Trophoblast cell (in vitro differentiated cells and primary cell): Measurements from ENCODE around the gene SULT1C2.

Experiments used
- DNase-seq, 2 donors: peaks; one replicate each; pipeline ENCODE4 v3.0.0-alpha.2; 2016
- H2AFZ ChIP-seq: 2 replicates; pipeline ENCODE4 v1.6.1; 2013; ENCODE audit warnings: low read length, moderate library complexity, mild to moderate bottlenecking; ENCODE audit not compliant: insufficient read depth, poor library complexity
- H2AK5ac ChIP-seq: 2 replicates; pipeline ENCODE4 v1.6.1; 2013; ENCODE audit warnings: mild to moderate bottlenecking, low read length
- H2BK120ac ChIP-seq: 2 replicates; pipeline ENCODE4 v1.6.1; 2013; ENCODE audit warnings: low read length, mild to moderate bottlenecking, moderate library complexity; ENCODE audit not compliant: insufficient read depth, poor library complexity
- H2BK12ac ChIP-seq: 2 replicates; pipeline ENCODE4 v1.6.1; 2013; ENCODE audit warnings: mild to moderate bottlenecking, low read length, moderate library complexity
- H2BK5ac ChIP-seq: 2 replicates; pipeline ENCODE4 v1.6.1; 2013; ENCODE audit warnings: low read length, low read depth, moderate library complexity, mild to moderate bottlenecking; ENCODE audit not compliant: poor library complexity
- H3K14ac ChIP-seq: 2 replicates; pipeline ENCODE4 v1.6.1; 2013; ENCODE audit warnings: mild to moderate bottlenecking, low read length
- H3K18ac ChIP-seq: 2 replicates; pipeline ENCODE4 v1.6.1; 2013; ENCODE audit warnings: mild to moderate bottlenecking, low read length
- H3K23ac ChIP-seq: 2 replicates; pipeline ENCODE4 v1.6.1; 2013; ENCODE audit warnings: low read length
- H3K27ac ChIP-seq: 2 replicates; pipeline ENCODE4 v1.5.1; 2013; ENCODE audit warnings: low read depth, mild to moderate bottlenecking, inconsistent platforms, low read length, moderate library complexity
- H3K27me3 ChIP-seq: 2 replicates; pipeline ENCODE4 v1.6.1; 2013; ENCODE audit warnings: inconsistent platforms, mild to moderate bottlenecking, low read length, moderate library complexity; ENCODE audit not compliant: insufficient read depth
- H3K36me3 ChIP-seq, 2 experiments: 1 replicate in 1 of 2; 2 replicates in 1 of 2; pipeline ENCODE4 v1.6.1; 2013; ENCODE audit warnings: low read length in 2 of 2, mild to moderate bottlenecking in 2 of 2, moderate library complexity in 1 of 2; ENCODE audit not compliant: insufficient read depth in 2 of 2, control insufficient read depth in 1 of 2
- H3K4ac ChIP-seq: 2 replicates; pipeline ENCODE4 v1.6.1; 2013; ENCODE audit warnings: low read depth, mild to moderate bottlenecking, low read length, moderate library complexity
- H3K4me1 ChIP-seq, 2 experiments: 1 replicate in 1 of 2; 2 replicates in 1 of 2; pipeline ENCODE4 v1.6.1; 2013; ENCODE audit warnings: low read length in 2 of 2, mild to moderate bottlenecking in 2 of 2, moderate library complexity in 1 of 2; ENCODE audit not compliant: insufficient read depth in 2 of 2, control insufficient read depth in 1 of 2
- H3K4me2 ChIP-seq: 2 replicates; pipeline ENCODE4 v1.6.1; 2013; ENCODE audit warnings: inconsistent platforms, mild to moderate bottlenecking, low read length, moderate library complexity
- H3K4me3 ChIP-seq: 2 replicates; pipeline ENCODE4 v1.5.1; 2013; ENCODE audit warnings: mild to moderate bottlenecking, low read depth, low read length, inconsistent platforms
- H3K79me1 ChIP-seq: one replicate; pipeline ENCODE4 v1.6.1; 2013; ENCODE audit warnings: low read length
- H3K79me2 ChIP-seq: 2 replicates; pipeline ENCODE4 v1.6.1; 2013; ENCODE audit warnings: low read length, mild to moderate bottlenecking; ENCODE audit not compliant: control insufficient read depth, insufficient read depth, poor library complexity
- H3K9ac ChIP-seq: 2 replicates; pipeline ENCODE4 v1.6.1; 2013; ENCODE audit warnings: mild to moderate bottlenecking, low read length
- H3K9me3 ChIP-seq: 2 replicates; pipeline ENCODE4 v1.6.1; 2013; ENCODE audit warnings: low read depth, mild to moderate bottlenecking, control low read depth, inconsistent platforms, low read length; ENCODE audit not compliant: insufficient read depth
- H4K12ac ChIP-seq: 2 replicates; pipeline ENCODE4 v1.6.1; 2013; ENCODE audit warnings: low read depth, mild to moderate bottlenecking, low read length, moderate library complexity
- H4K8ac ChIP-seq: 2 replicates; pipeline ENCODE4 v1.6.1; 2013; ENCODE audit warnings: low read depth, mild to moderate bottlenecking, low read length, moderate library complexity
- H4K91ac ChIP-seq: one replicate; pipeline ENCODE4 v1.6.1; 2013; ENCODE audit warnings: low read depth, mild to moderate bottlenecking, low read length, moderate library complexity
- WGBS: extraction: QIAGEN DNeasy Blood & Tissue Kit; methylation state at CpG from one replicate; pipeline ENCODE4 v1.1.7; 2013; ENCODE audit warnings: missing lambda C conversion rate; ENCODE audit not compliant: insufficient read length, insufficient coverage; ENCODE audit errors: extremely low coverage; 5-methylcytosine and 5-hydroxymethylcytosine counted together

Gene SULT1C2

DNA sequence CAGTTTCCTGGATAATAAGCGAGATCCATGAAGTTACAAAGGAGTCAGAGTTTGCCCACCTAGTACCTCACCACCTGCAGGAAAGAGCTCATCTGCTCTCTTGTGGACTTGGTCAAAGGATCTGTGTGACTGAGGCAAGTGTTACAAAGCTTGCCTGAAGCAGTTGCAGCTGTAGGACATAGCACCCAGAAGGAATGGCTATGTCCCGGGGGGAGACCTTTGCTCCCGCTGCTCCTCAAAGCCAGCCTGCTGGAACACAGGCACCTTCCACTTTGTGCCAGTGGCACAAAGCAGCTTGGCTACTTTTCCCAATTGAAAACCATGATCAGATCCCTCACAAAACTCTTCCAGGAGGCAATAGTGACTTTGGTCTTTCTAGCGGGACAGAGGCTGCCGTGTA is 3.1 kb upstream of the SULT1C2 start:
- WGBS: no CpG with 5 or more reads among the region's 5 CpGs
- H3K36me3 ChIP-seq: no peaks in the 10 kb centered on the region
- no peak overlapping the region for H3K23ac ChIP-seq
- no peak overlapping the region for H4K12ac ChIP-seq
- H3K4me2 ChIP-seq: no peak overlapping the region
- H3K9me3 ChIP-seq: no peaks in the 10 kb centered on the region
- no peak overlapping the region for H4K8ac ChIP-seq
- H2AK5ac ChIP-seq: no peak overlapping the region
- no peak overlapping the region for H3K27ac ChIP-seq
- H2BK120ac ChIP-seq: no peak overlapping the region
- H2BK5ac ChIP-seq: no peak overlapping the region
- no peak overlapping the region for H3K18ac ChIP-seq
- H3K9ac ChIP-seq: peak overlapping the region; percentile 52
- H3K79me1 ChIP-seq: no peaks in the 10 kb centered on the region
- H3K4me3 ChIP-seq: no peak overlapping the region
- no peak for DNase-seq
- no peak overlapping the region for H3K4ac ChIP-seq
- no peak overlapping the region for H4K91ac ChIP-seq
- no peaks in the 10 kb centered on the region for H3K79me2 ChIP-seq
- H2AFZ ChIP-seq: no peak overlapping the region
- H2BK12ac ChIP-seq: no peak overlapping the region
- peaks cover 0 to 4% of the 10 kb centered on the region in 2 experiments for H3K4me1 ChIP-seq
- no peak overlapping the region for H3K14ac ChIP-seq
- H3K27me3 ChIP-seq: no peaks in the 10 kb centered on the region

DNA sequence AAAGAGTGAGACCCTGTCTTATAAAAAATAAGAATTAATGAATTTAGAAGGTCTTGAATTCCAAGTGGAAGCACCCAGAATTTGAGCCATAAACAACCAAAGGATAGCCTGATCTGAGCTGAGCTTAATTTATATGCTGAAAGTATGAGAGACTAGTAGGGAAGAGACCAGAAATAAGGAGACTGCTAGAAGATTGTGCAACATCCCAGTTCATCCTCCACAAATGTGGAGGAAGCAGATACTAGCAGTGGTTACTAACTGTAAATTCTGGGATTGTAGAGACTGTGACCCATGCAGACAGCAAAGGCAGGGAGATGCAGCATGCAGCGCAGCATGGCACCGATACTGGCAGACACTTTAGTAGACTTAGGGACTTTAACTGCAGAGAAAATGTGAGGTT is 1.5 kb upstream of the SULT1C2 start:
- Histone ChIP-seq H2BK120ac (no peak overlapping the region), H2AFZ (no peak overlapping the region), H4K91ac (no peak overlapping the region), H3K14ac (no peak overlapping the region), H2AK5ac (no peak overlapping the region), H4K8ac (no peak overlapping the region), H3K4me3 (no peak overlapping the region), H3K4me2 (no peak overlapping the region), H3K27ac (no peak overlapping the region), H3K79me1 (no peaks in the 10 kb centered on the region), H3K4ac (no peak overlapping the region), H3K9me3 (no peaks in the 10 kb centered on the region), H3K23ac (no peak overlapping the region), H4K12ac (no peak overlapping the region), H3K79me2 (no peaks in the 10 kb centered on the region), H3K27me3 (no peaks in the 10 kb centered on the region), H2BK12ac (no peak overlapping the region), H3K18ac (no peak overlapping the region), H2BK5ac (no peak overlapping the region), H3K9ac (no peak overlapping the region), H3K36me3 (no peaks in the 10 kb centered on the region), H3K4me1 (peaks cover 0 to 4% of the 10 kb centered on the region in 2 experiments)
- WGBS: no CpG with 5 or more reads among the region's 2 CpGs
- DNase-seq: no peak

DNA sequence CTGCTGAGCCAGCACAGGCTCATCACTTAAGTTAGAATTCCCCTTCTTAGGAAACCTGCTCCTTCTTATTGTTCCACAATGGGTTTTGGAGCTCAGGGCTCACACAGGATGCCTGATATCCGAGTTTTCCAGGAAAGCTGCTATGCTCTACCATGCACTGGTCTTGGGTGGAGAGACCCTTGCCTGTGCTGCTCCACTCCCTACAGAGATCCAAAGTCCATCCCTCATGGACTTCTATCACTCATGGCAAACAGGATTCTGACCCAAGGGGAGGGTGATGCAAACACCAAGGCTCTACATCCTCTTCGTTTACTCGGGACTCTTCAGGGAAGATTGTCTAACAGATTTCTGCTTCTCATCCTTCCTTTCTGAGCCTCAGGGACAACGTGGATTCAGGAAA is 5.2 kb downstream of the SULT1C2 start:
- H4K91ac ChIP-seq: no peak overlapping the region
- DNase-seq: no peak
- no peak overlapping the region for H3K4me3 ChIP-seq
- H3K9me3 ChIP-seq: no peaks in the 10 kb centered on the region
- no peaks in the 10 kb centered on the region for H3K27me3 ChIP-seq
- no peak overlapping the region for H4K12ac ChIP-seq
- no peak overlapping the region for H2AFZ ChIP-seq
- H3K9ac ChIP-seq: no peak overlapping the region
- no peak overlapping the region for H2BK120ac ChIP-seq
- H2BK12ac ChIP-seq: no peak overlapping the region
- no peak overlapping the region for H3K4ac ChIP-seq
- H3K4me1 ChIP-seq: no peaks in the 10 kb centered on the region
- H3K79me1 ChIP-seq: no peaks in the 10 kb centered on the region
- H3K23ac ChIP-seq: no peak overlapping the region
- H2AK5ac ChIP-seq: no peak overlapping the region
- no peak overlapping the region for H4K8ac ChIP-seq
- no peak overlapping the region for H2BK5ac ChIP-seq
- no peak overlapping the region for H3K27ac ChIP-seq
- no peaks in the 10 kb centered on the region for H3K79me2 ChIP-seq
- H3K14ac ChIP-seq: peak overlapping the region; percentile 32
- WGBS: no CpG with 5 or more reads among the region's 4 CpGs
- H3K18ac ChIP-seq: no peak overlapping the region
- no peaks in the 10 kb centered on the region for H3K36me3 ChIP-seq
- H3K4me2 ChIP-seq: no peak overlapping the region

DNA sequence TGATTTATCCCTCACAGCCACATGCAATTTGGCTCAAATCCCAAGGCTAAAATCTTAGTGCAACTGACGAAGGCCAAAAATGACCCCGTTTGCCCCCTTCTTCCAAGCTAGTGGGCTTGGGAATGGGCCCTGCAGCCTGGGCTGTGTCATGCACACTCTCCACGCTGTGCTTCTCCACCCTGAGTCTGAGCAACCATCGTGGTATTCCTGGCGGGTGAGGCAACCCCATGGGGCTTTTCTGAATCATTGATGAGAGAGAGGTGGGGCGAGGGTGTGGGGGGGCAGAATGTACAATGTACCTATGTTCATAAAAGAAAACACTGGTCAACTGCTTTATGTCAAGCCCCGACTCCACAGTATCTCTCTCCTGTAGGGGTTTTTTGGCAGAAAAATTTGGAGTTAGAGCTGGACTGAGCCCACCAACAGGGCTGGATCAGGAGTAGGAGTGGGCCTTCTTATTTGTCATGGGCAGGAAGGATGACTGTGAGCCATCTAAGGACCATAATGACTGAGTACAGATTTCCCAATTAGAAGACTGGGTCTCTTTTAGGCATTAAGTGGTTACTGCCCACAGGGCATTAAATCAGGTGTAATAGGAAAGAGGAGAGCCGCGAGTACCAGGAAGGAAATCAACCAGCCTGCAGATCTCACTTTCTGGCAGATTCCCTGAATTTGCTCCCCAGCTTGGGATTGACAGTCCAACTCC is 8.9 kb downstream of the SULT1C2 start:
- Histone ChIP-seq H3K4ac (no peak overlapping the region), H3K4me3 (no peak overlapping the region), H3K79me1 (no peaks in the 10 kb centered on the region), H3K79me2 (no peaks in the 10 kb centered on the region), H3K9me3 (no peaks in the 10 kb centered on the region), H2BK5ac (no peak overlapping the region), H2BK12ac (no peak overlapping the region), H3K18ac (no peak overlapping the region), H3K9ac (no peak overlapping the region), H3K27ac (no peak overlapping the region), H3K4me2 (no peak overlapping the region), H2AK5ac (no peak overlapping the region), H3K36me3 (no peaks in the 10 kb centered on the region), H3K14ac (no peak overlapping the region), H3K4me1 (no peaks in the 10 kb centered on the region), H2BK120ac (no peak overlapping the region), H4K12ac (no peak overlapping the region), H2AFZ (no peak overlapping the region), H3K27me3 (no peaks in the 10 kb centered on the region), H3K23ac (no peak overlapping the region), H4K8ac (no peak overlapping the region), H4K91ac (no peak overlapping the region)
- no peak for DNase-seq
- WGBS: no CpG with 5 or more reads among the region's 9 CpGs
